Renal pelvis (tissue), 4 donors: ENCODE results near the gene NDUFAF3. TPM values are rescaled to one million over a fixed set of nuclear protein-coding genes. Genes with fewer than 3 reads are reported as not detected.
"Not testable (repeated sequence)": the region's sequence is repeated elsewhere in the genome, so short reads cannot be mapped to it uniquely, and the experiment has no call there.

Experiments used
- DNase-seq: peaks from one replicate; pipeline ENCODE4 v3.0.0-alpha.2; 2013
- polyA plus RNA-seq, 3 donors: library from polyadenylated mRNA; unstranded; fragments of 120-200 nt; gene quantifications; one replicate each; pipeline ENCODE4 v1.2.1, GENCODE V29; 2013; ENCODE audit not compliant: insufficient read length in 3 of 3

The NDUFAF3 gene
- polyA plus RNA-seq, 3 donors, result 65.8 to 80.8 (median 73.7) TPM

- no peak for DNase-seq
Observed at GRCh38 chr3:48993834-48994233, 28.1 kb upstream of the NDUFAF3 start.

- DNase-seq, result no peak
Observed at GRCh38 chr3:48996640-48997039, 25.3 kb upstream of the NDUFAF3 start.

DNA sequence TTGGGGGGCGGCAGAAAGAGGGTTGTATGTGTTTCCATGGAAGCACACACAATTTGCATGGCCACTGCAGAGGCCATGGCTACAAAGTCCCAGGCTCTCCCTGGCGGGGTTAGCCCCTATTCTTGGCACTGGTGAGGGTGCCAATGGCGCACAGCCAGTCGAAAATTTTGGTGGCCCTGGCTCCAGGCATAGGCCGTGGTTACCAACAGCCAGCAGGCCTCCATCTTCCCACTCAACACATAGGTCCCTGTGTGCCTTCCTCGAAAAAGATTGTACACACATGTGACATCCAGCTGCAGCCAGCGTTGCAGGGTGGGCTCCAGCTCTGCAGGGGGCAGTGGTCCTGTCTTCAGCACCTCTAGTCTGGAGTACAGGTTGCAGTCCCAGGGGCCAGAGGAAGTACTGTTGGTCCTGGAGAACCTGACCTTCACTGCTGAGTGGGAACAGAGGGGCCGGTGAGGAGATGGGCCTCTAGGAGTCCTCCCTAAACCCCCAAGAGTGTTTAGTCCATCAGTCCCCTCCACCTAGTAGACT, 24.8 kb upstream of the NDUFAF3 start:
- DNase-seq, result no peak

GRCh38 chr3:48997714-48998637, 23.9 kb upstream of the NDUFAF3 start:
- no peak for DNase-seq

DNA sequence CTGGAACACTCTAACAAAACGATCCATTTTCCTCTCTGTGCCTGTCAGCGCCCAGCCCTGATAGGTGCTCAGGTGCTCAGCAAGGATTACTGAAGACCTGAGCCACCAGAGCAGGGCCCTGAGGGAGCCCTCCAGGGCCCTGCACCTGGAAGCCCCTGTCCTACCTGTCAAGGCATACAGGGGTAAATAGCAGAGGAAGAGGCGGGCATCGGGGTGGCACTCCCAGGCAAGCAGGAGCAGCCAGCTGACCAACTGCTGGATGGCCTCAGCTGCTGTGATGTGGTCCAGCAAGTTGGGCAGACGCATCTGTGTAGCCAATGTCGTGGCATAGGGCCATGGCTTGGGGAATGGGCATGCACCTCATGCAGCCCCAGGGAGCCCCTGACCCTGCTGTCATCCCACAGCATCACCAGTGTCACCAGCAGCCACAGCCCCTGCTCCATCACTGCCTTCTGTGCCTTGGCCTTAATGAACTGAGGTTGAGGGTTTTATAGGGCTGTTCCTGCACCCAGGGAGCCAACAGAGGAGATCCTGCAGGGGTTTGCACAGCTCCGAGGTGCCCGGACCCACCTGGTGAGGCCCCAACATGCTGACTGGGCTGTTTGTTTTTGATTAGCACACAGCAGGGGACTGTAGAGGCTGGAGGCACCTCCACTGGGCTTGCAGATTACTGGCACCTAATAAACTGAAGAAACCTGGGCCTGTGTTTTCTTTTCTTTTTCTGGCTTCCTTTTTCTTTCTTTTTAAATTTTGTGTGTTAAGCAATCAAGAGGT, 22.6 kb upstream of the NDUFAF3 start:
- no peak for DNase-seq

DNA sequence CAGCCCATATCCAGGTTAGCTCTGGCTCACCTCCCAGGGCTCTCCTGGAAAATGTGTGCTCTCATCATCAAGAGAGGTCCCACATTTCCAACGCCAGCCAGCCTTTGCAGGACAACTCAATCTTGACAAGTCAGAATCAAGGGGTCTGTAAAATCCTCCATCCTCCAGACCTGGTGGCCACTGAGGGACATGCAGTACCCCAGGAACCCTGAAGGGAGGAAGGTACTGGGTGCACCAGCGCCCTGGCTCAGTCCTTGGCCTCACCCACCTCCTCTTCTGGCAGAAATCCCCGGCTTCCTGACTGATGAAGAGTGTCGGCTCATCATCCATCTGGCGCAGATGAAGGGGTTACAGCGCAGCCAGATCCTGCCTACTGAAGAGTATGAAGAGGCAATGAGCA, 20.8 kb upstream of the NDUFAF3 start:
- no peak for DNase-seq

- no peak for DNase-seq
Observed at GRCh38 chr3:49004352-49005302, 17.3 kb upstream of the NDUFAF3 start.

GRCh38 chr3:49005303-49005680, 16.6 kb upstream of the NDUFAF3 start:
- no peak for DNase-seq

DNA sequence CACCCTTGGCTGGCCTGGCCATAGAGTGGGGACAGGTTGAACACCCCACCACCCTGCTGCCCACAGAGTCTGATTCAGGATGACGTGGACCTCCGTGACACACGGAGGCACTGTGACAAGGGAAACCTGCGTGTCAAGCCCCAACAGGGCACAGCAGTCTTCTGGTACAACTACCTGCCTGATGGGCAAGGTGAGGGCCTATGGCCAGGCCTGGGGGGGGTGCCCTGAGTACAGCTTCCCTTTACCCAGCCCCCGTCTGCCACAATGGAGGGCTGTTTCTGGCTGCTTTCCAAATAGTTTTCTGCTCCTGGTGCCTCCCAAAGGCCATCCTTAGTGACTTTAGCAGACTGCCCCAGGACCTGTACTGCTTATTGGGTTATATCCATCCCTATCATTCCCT, 15.9 kb upstream of the NDUFAF3 start:
- no peak for DNase-seq

DNA sequence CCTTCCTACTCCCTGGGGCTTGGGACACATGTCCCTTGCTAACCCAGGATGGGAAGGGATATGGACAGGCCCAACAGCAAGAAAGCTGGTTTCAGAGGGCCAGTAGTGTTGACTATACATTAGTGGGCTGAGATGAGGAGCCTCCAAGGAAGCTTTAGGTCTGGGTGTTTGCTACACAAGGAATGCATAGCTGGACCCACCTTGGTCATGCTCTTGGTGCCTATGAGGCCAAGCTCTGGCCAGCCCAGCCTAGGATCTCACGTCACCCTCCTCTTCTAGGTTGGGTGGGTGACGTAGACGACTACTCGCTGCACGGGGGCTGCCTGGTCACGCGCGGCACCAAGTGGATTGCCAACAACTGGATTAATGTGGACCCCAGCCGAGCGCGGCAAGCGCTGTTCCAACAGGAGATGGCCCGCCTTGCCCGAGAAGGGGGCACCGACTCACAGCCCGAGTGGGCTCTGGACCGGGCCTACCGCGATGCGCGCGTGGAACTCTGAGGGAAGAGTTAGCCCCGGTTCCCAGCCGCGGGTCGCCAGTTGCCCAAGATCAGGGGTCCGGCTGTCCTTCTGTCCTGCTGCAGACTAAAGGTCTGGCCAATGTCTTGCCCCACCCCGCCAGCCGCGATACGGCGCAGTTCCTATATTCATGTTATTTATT, 15.4 kb upstream of the NDUFAF3 start:
- DNase-seq, result no peak

DNA sequence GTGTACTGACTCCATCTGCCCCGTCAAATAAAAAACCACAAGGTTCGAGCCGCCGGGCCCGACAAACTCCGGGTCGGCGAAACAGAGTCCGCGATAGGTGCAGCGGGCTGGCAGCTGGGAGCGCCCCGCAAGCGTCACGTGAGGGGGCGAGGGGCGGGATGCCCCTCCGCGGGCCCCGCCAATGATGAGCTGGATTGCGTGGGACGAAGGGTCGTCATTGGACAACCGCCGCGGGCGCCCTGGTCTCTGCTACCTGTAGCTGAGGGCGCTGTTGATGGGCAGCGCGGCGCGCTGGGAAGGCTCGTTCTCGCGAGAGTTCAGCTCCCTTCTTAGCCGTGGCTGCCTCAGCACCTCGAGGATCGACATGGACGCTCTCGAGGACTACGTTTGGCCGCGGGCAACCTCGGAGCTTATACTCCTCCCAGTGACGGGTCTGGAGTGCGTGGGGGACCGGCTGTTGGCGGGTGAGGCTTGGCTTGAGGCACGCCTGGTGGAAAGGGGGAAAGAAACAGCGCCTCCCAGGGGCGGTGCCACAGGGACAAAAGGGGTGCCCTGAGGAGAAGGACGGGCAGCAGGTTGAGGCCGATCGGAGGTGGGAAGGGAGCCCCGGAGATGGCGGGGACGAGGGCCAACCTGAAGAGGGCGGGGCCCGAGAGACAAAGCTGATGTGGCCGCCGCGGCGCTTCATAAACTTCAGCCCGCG, 14.7 kb upstream of the NDUFAF3 start, which contains the start of gene WDR6:
Gene WDR6, plus strand, starts transcription at position 324 of the 703 bp plus-strand sequence. Its CDS starts 41 bp downstream, at position 365.
- DNase-seq, result peak; percentile 97

DNA sequence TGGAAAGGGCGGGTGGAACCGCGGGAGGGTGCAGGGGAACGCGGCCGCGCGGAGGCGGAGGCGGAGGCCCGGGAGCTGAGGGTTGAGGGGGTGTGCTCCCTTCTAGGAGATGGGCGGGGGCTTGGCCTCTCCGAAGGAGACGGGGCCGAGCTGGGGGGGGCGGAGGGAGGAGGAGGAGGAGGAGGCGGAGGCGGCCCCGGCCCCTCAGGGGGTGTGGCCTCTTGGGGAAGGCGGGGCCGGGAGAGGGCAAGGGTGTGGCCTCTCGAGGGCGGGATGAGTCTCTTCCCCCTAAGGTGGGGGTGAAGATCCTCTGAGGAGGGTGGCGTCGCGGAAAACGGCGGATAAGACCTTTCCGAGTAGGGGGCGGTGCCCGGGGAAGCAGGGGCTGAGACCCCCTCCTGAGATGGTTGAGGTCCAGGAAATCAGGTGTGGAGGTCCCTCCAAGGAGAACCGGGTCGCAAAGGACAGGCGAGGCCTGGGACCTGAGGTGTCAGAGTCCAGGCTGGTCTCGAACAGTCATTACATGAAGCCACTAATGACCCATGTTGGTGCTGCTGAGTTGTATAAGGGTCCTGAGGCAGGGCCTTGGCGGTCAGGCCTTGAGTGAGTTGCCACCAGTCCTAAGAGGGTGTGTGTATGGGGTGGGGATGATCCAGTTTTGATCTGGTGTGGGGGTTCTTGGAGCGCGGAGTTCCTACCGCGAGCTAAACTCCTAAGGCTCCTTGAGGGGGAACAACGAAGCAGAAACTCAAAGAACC, 14.0 kb upstream of the NDUFAF3 start:
- DNase-seq, result peak; percentile 82

GRCh38 chr3:49008627-49009026, 13.3 kb upstream of the NDUFAF3 start:
- DNase-seq, result not testable (repeated sequence)

GRCh38 chr3:49009396-49009795, 12.5 kb upstream of the NDUFAF3 start:
- no peak for DNase-seq

- DNase-seq, result no peak
Observed at GRCh38 chr3:49012441-49013017, 9.4 kb upstream of the NDUFAF3 start.

- no peak for DNase-seq
Observed at GRCh38 chr3:49013113-49013737, 8.7 kb upstream of the NDUFAF3 start.

- no peak for DNase-seq
Observed at GRCh38 chr3:49013738-49014660, 7.9 kb upstream of the NDUFAF3 start.
